Measurements from ENCODE around the gene PJA1.

Gene PJA1

DNA sequence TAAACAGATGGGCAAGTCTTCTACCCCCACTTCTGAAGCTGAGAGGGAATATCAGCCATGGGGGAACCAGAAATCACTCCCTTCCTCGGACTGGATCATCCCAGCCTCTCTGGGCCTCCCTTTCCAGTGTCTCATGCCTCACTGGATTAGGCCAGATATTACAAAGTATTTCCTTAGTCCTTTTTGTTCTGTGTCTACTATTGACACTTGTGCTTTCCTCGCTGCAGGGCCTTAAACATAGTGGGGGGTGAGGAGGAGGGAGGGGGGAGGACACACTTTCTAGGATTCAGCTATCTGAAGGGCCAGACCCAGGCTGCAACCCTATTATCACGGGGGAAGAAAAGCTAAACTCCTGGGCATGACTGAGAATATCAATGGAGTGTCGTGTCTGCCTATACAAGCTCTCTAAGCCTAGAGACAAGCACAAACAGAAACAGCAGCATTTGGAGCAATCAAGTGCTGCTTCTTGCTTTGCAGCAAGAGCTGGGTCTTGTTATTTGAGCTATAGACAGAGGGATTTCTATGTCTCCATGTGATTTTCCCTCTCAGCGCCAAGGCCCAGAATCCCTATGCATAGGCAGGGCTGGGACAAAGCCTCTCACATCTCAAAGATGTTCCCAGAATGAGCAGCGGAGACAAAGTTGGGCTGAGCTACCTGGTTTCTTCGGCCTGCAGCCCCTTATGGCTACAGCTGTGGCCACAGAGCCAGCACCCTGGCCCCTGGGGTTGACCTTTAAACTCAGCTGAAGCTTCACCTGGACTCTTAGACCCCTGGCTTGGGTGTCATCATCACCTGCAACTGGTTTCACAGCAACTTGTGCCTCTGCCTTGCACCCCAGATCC lies 20.2 kb downstream of the PJA1 start:
- no peak overlapping the region for H3K4me2 ChIP-seq (ENCODE audit: low read length)

DNA sequence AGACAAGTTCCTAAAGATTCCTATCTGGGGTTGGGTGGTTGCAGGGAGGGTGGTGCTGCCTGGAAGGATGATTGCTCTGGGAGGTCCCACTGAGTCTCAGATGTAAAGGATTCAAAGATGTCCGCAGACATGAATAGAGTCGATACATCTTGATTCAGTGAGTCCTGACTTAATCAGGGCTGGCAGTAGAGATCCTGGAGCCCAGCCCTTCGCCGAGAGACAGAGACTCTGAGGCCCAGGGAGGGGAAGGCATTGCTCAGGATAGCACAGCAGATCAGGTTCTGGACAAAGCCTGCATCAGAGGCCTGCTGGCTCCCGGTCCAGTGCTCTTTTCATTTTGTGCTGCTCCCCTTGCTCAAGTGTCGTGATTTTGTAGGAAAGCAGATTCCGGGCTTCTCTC lies 21.7 kb downstream of the PJA1 start:
- Histone ChIP-seq H3K9ac (ENCODE audit: low read length) (no peak overlapping the region), H3K9me2 (ENCODE audit: low read depth, low read length) (no peaks in the 10 kb centered on the region), H3K4me2 (ENCODE audit: low read length) (no peak overlapping the region), H3K4me1 (ENCODE audit: insufficient read depth, low read length, severe bottlenecking) (no peaks in the 10 kb centered on the region), H3K27me3 (ENCODE audit: insufficient read depth, low read length) (no peaks in the 10 kb centered on the region), H3K9me3 (ENCODE audit: low read length) (no peaks in the 10 kb centered on the region), H4K20me1 (ENCODE audit: insufficient read depth, low read length) (no peaks in the 10 kb centered on the region), H3K4me3 (ENCODE audit: low read depth, low read length, poor library complexity, severe bottlenecking) (no peak overlapping the region), H3K79me2 (ENCODE audit: insufficient read depth, low read length) (no peaks in the 10 kb centered on the region), H3K36me3 (ENCODE audit: insufficient read depth, low read length) (no peaks in the 10 kb centered on the region), H3K27ac (ENCODE audit: low read depth, low read length, poor library complexity, severe bottlenecking) (no peak overlapping the region), H3F3A (ENCODE audit: insufficient read depth, low read length) (no peaks in the 10 kb centered on the region), H2AFZ (ENCODE audit: low read length) (no peak overlapping the region)
- no peak for TF ChIP-seq EZH2 (IDR thresholded peaks at IDR 0.05; ENCODE audit: borderline replicate concordance, low read length)
- TF ChIP-seq, protein P1, sequence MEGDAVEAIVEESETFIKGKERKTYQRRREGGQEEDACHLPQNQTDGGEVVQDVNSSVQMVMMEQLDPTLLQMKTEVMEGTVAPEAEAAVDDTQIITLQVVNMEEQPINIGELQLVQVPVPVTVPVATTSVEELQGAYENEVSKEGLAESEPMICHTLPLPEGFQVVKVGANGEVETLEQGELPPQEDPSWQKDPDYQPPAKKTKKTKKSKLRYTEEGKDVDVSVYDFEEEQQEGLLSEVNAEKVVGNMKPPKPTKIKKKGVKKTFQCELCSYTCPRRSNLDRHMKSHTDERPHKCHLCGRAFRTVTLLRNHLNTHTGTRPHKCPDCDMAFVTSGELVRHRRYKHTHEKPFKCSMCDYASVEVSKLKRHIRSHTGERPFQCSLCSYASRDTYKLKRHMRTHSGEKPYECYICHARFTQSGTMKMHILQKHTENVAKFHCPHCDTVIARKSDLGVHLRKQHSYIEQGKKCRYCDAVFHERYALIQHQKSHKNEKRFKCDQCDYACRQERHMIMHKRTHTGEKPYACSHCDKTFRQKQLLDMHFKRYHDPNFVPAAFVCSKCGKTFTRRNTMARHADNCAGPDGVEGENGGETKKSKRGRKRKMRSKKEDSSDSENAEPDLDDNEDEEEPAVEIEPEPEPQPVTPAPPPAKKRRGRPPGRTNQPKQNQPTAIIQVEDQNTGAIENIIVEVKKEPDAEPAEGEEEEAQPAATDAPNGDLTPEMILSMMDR (IDR thresholded peaks at IDR 0.05; ENCODE audit: low read length) = no peak

More for the DNA sequence above, 20.2 kb downstream of the PJA1 start:
- Histone ChIP-seq H3K4me1 (ENCODE audit: insufficient read depth, low read length, severe bottlenecking) (no peaks in the 10 kb centered on the region), H3K79me2 (ENCODE audit: insufficient read depth, low read length) (no peaks in the 10 kb centered on the region), H3F3A (ENCODE audit: insufficient read depth, low read length) (no peaks in the 10 kb centered on the region), H3K9ac (ENCODE audit: low read length) (no peak overlapping the region), H2AFZ (ENCODE audit: low read length) (no peak overlapping the region), H3K9me2 (ENCODE audit: low read depth, low read length) (no peaks in the 10 kb centered on the region), H3K9me3 (ENCODE audit: low read length) (no peaks in the 10 kb centered on the region), H3K27me3 (ENCODE audit: insufficient read depth, low read length) (no peaks in the 10 kb centered on the region), H3K36me3 (ENCODE audit: insufficient read depth, low read length) (no peaks in the 10 kb centered on the region), H4K20me1 (ENCODE audit: insufficient read depth, low read length) (no peaks in the 10 kb centered on the region), H3K4me3 (ENCODE audit: low read depth, low read length, poor library complexity, severe bottlenecking) (no peak overlapping the region), H3K27ac (ENCODE audit: low read depth, low read length, poor library complexity, severe bottlenecking) (no peak overlapping the region)
- no peak for TF ChIP-seq EZH2 (IDR thresholded peaks at IDR 0.05; ENCODE audit: borderline replicate concordance, low read length)
- TF ChIP-seq, protein P1 (IDR thresholded peaks at IDR 0.05; ENCODE audit: low read length) = no peak

DNA sequence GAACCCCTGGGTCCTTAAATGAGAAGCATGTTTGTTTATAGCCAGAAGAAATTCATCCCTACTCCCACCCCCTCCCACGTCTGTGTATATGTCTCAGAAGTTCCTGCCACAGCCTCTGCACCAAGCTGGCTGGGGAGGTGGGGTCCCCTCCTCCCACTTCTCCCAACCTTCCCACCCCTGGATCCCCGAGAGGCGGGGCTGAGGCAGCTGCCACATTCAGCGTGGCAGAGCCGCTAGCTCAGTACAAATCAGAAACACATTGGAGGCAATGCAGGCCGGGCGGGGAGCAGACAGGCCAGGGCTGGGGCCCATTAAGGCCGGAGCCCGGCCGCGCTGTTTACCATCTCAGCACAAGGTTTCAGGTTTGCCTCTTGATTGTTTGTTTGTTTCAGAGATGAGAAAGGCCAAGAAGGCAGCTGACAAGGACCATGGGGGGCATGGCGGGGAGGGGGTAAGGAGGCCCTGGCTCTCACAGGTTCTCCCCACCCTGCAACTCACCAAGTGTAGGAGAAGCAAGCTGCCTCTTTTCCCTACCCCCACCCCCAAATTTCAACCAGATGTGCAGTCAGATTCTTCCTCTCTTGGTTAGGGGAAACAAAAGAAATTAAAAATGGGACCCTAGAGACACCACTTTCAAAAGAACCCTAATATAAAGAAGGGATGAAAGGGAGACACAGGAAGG lies 22.3 kb downstream of the PJA1 start:
- H3K27ac ChIP-seq (ENCODE audit: low read depth, low read length, poor library complexity, severe bottlenecking) = no peak overlapping the region
- TF ChIP-seq EZH2 (IDR thresholded peaks at IDR 0.05; ENCODE audit: borderline replicate concordance, low read length) = no peak
- TF ChIP-seq, protein P1 (IDR thresholded peaks at IDR 0.05; ENCODE audit: low read length) = no peak

More for the DNA sequence above, 22.3 kb downstream of the PJA1 start:
- no peaks in the 10 kb centered on the region for H4K20me1 ChIP-seq (ENCODE audit: insufficient read depth, low read length)
- no peak overlapping the region for H3K4me2 ChIP-seq (ENCODE audit: low read length)
- no peaks in the 10 kb centered on the region for H3K9me3 ChIP-seq (ENCODE audit: low read length)
- H3K9ac ChIP-seq (ENCODE audit: low read length) = no peak overlapping the region
- H3K4me1 ChIP-seq (ENCODE audit: insufficient read depth, low read length, severe bottlenecking) = no peaks in the 10 kb centered on the region
- no peaks in the 10 kb centered on the region for H3K79me2 ChIP-seq (ENCODE audit: insufficient read depth, low read length)
- H3K4me3 ChIP-seq (ENCODE audit: low read depth, low read length, poor library complexity, severe bottlenecking) = no peak overlapping the region
- no peaks in the 10 kb centered on the region for H3F3A ChIP-seq (ENCODE audit: insufficient read depth, low read length)
- H3K27me3 ChIP-seq (ENCODE audit: insufficient read depth, low read length) = no peaks in the 10 kb centered on the region
- H3K36me3 ChIP-seq (ENCODE audit: insufficient read depth, low read length) = no peaks in the 10 kb centered on the region
- H3K9me2 ChIP-seq (ENCODE audit: low read depth, low read length) = no peaks in the 10 kb centered on the region
- no peak overlapping the region for H2AFZ ChIP-seq (ENCODE audit: low read length)

All from OCI-LY1 (cell line).